ENCODE results near the gene PROCA1.

Gene PROCA1

DNA sequence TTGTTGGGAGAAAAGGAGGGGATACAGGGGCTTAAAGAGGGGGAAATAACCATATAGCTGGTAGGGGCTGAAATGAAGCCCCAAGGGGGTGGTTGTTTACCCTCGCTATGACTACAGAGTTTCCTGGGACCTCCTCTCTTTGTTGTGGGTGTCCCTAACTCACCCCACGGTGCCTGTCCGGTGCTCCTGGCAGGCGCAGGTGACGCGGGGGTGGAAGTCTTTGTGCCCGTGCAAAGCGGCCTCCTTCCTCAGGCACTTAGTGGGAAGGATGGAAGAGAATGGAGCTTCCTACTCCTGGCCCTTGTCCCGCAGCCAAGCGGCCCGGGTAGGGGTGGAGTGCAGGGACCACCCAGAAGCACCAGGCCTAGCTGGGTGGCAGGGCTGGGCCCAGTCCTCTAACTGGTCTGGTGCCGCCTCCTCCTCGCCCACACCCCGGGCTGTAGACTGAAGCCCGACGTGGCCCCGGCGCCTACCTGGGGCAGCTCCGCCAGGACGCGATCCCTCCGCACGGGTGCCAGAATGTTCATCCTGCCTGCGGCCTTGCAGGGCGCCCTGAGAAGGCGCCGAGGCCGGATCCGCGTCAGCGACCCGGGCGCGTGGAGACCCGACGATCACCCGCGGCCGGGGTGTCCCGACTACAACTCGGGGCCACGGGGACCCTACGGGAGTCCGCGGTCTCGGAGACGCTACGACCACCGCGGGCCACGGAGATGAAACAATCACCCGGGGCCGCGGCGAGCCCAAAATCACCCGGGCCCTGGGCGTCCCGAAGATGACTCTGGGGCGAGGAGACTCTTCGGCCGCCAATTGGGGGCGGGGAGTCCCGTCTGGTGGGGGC, 5.3 kb upstream of the PROCA1 start:
- Histone ChIP-seq H3K27me3 (no peaks in the 10 kb centered on the region), H3K36me3 (peaks cover 23 to 36% (median 33%) of the 10 kb centered on the region in 3 donors), H3K4me1 (peaks cover 0 to 50% (median 49%) of the 10 kb centered on the region in 4 donors), H3K4me3 (peak overlapping the region; percentile 65 to 86), H3K9me3 (no peaks in the 10 kb centered on the region), H3K27ac (peak overlapping the region; percentile 96 to 98)
- TF ChIP-seq, protein P1, sequence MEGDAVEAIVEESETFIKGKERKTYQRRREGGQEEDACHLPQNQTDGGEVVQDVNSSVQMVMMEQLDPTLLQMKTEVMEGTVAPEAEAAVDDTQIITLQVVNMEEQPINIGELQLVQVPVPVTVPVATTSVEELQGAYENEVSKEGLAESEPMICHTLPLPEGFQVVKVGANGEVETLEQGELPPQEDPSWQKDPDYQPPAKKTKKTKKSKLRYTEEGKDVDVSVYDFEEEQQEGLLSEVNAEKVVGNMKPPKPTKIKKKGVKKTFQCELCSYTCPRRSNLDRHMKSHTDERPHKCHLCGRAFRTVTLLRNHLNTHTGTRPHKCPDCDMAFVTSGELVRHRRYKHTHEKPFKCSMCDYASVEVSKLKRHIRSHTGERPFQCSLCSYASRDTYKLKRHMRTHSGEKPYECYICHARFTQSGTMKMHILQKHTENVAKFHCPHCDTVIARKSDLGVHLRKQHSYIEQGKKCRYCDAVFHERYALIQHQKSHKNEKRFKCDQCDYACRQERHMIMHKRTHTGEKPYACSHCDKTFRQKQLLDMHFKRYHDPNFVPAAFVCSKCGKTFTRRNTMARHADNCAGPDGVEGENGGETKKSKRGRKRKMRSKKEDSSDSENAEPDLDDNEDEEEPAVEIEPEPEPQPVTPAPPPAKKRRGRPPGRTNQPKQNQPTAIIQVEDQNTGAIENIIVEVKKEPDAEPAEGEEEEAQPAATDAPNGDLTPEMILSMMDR (IDR thresholded peaks at IDR 0.05) = no peak
- peak in 1 of 2 donors; percentile 75 for DNase-seq
- intact Hi-C loops (cut with DNase I; ENCODE audit: low total_unique reads) = no loop called here

DNA sequence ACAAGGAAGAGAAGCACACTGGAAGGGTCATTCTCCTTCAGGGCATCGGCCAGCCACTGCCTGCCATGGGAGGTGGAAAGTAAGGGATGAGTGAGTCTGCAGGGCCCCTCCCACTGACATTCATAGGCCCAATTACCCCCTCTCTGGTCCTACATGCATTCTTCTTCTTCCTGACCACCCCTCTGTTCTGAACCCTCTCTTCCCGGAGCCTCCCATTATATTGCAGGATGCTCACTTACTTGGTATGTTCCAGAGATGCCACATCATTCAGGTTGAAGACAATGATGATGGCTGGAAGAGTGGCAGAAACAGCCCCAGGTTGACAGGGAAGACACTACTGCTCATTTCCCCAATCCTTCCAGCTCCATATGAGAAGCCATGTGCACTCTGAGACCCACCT, 3.5 kb upstream of the PROCA1 start:
- H3K9me3 ChIP-seq = no peaks in the 10 kb centered on the region
- H3K27ac ChIP-seq = no peak overlapping the region
- no peaks in the 10 kb centered on the region for H3K27me3 ChIP-seq
- H3K4me1 ChIP-seq = peaks cover 0 to 40% (median 37%) of the 10 kb centered on the region in 4 donors
- peaks cover 11 to 26% (median 23%) of the 10 kb centered on the region in 3 donors for H3K36me3 ChIP-seq
- no peak for DNase-seq
- TF ChIP-seq, protein P1 (IDR thresholded peaks at IDR 0.05) = no peak
- H3K4me3 ChIP-seq = no peak overlapping the region
- intact Hi-C loops (cut with DNase I; ENCODE audit: low total_unique reads) = no loop called here

DNA sequence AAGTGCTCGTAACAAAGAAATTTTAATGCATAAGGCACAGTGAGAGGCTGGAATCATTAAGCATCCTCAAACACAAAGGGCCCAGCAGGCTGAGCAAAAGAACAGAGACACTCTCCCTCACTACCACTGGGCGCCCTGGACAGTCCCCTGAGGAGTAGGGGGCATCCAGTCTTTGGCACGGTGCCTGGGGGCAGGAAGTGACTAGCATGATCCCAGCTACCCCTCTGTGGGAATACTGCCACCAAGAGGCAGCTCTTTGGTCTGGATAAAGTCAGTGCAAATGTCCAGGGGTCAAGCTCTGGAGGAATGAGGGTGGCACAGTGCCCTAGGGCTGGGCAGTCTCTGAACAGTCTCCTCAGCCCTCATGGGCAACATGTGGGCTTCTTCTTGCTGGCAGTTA, 2.6 kb upstream of the PROCA1 start:
- H3K27ac ChIP-seq = no peak overlapping the region
- H3K9me3 ChIP-seq = no peaks in the 10 kb centered on the region
- DNase-seq = no peak
- H3K4me3 ChIP-seq = no peak overlapping the region
- intact Hi-C loops (cut with DNase I; ENCODE audit: low total_unique reads) = no loop called here
- H3K36me3 ChIP-seq = peaks cover 11 to 26% (median 23%) of the 10 kb centered on the region in 3 donors
- TF ChIP-seq, protein P1 (IDR thresholded peaks at IDR 0.05) = no peak
- no peaks in the 10 kb centered on the region for H3K27me3 ChIP-seq
- H3K4me1 ChIP-seq = peaks cover 0 to 43% (median 37%) of the 10 kb centered on the region in 4 donors

DNA sequence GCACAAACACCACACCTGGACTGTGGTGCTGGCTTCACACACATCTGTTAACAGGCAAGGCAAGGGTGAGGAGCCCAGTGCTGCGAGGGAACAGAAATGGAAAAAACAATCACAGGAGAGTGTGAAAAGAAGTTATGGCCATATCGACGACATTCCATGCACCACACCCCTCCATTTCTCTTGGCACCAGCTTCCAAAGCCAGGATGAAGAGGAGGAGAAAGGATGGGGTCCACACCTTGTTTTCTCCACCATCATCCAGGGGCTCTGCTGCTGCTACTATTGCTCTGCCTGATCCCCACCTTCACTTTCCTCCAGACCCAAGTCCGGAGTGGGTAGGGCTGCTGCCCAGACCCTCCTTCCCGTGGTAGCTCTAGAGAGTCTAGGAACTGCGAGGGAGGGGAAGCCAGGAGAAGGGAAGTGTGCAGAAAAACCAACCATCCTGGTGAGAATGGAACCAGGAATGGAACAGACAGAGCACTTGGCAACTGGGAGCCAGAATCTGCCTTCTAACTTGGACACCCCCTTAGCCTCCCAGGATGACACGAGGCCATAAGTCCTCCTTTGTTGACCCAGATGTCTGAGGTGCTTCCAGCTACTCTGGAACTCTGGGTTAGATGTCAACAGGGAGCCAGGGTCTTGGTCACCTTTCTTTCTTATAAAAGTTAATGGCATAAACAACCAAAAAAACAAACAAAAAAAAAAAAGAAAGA, 1.2 kb upstream of the PROCA1 start:
- intact Hi-C loops (cut with DNase I; ENCODE audit: low total_unique reads) = no loop called here
- H3K27ac ChIP-seq = peak overlapping the region in 1 of 2 donors; percentile 98
- DNase-seq = no peak

DNA sequence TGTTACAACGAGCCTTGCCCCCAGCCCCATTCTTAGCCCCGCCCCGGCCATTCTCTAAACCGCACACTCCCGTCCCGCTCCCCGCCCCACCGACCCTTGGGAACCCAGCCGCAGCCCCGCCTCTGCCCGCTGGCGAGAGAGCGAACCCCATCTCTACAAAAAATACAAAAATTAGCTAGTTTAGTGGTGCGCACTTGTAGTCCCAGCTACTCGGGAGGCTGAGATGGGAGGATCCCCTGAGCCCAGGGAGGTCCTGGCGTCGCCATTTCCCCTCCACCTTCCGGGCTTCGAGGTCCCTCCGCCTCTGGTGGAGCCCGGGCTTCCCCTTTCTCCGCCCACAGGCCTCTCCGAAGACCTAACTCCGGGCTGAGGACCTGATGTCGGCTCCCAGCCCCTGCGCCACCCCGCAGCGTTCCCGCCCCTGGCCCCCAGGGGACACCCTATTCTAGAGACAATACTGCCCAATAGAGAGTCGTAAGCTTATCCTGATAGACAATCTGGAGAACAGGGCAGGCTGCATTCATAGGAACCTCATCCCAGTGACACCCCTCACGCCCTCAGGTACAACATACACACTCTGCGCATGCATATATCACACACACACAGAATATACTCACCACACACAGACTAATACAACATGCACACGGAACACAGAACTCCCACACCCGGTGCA, 480 bp upstream of the PROCA1 start:
- peak overlapping the region; percentile 60 to 72 for H3K4me3 ChIP-seq
- H3K4me1 ChIP-seq = peaks cover 0 to 32% (median 22%) of the 10 kb centered on the region in 4 donors
- H3K9me3 ChIP-seq = no peaks in the 10 kb centered on the region
- no peaks in the 10 kb centered on the region for H3K27me3 ChIP-seq
- TF ChIP-seq, protein P1 (IDR thresholded peaks at IDR 0.05) = no peak
- H3K27ac ChIP-seq = peak overlapping the region; percentile 90 to 98
- peaks cover 11 to 26% (median 23%) of the 10 kb centered on the region in 3 donors for H3K36me3 ChIP-seq
- peak in 1 of 2 donors; percentile 38 for DNase-seq
- intact Hi-C loops (cut with DNase I; ENCODE audit: low total_unique reads) = no loop called here

More for the DNA sequence above, 1.2 kb upstream of the PROCA1 start:
- Histone ChIP-seq H3K4me1 (peaks cover 0 to 32% (median 23%) of the 10 kb centered on the region in 4 donors), H3K27me3 (no peaks in the 10 kb centered on the region), H3K9me3 (no peaks in the 10 kb centered on the region), H3K36me3 (peaks cover 11 to 26% (median 23%) of the 10 kb centered on the region in 3 donors), H3K4me3 (no peak overlapping the region)
- TF ChIP-seq, protein P1 (IDR thresholded peaks at IDR 0.05) = no peak
